NCI-H345 (cell line): Measurements from ENCODE around the gene KRT76.
"Not testable (repeated sequence)": the region's sequence is repeated elsewhere in the genome, so short reads cannot be mapped to it uniquely, and the experiment has no call there.

ENCODE experiments used
- DNase-seq: peaks from one replicate; lab custom pipeline; 2025; lab: John Stamatoyannopoulos, UW

The KRT76 gene

GRCh38 chr12:52759218-52759617, 17.9 kb downstream of the KRT76 start:
- DNase-seq, result no peak

- no peak for DNase-seq
Observed at GRCh38 chr12:52757449-52758176, 19.5 kb downstream of the KRT76 start.

- no peak for DNase-seq
Observed at GRCh38 chr12:52756281-52756960, 20.7 kb downstream of the KRT76 start.

- no peak for DNase-seq
Observed at GRCh38 chr12:52755533-52755932, 21.6 kb downstream of the KRT76 start.

GRCh38 chr12:52754135-52754534, 23.0 kb downstream of the KRT76 start:
- no peak for DNase-seq

- DNase-seq, result no peak
Observed at GRCh38 chr12:52753283-52753682, 23.9 kb downstream of the KRT76 start.

GRCh38 chr12:52752516-52752915, 24.6 kb downstream of the KRT76 start:
- no peak for DNase-seq

- no peak for DNase-seq
Observed at GRCh38 chr12:52751795-52752194, 25.4 kb downstream of the KRT76 start.

GRCh38 chr12:52750532-52750931, 26.6 kb downstream of the KRT76 start:
- not testable (repeated sequence) for DNase-seq

GRCh38 chr12:52749827-52750226, 27.3 kb downstream of the KRT76 start:
- DNase-seq, result no peak

- no peak for DNase-seq
Observed at GRCh38 chr12:52748578-52748977, 28.6 kb downstream of the KRT76 start.

GRCh38 chr12:52745554-52745953, 31.6 kb downstream of the KRT76 start:
- no peak for DNase-seq

- no peak for DNase-seq
Observed at GRCh38 chr12:52744493-52745156, 32.5 kb downstream of the KRT76 start.

- DNase-seq, result no peak
Observed at GRCh38 chr12:52742822-52743457, 34.2 kb downstream of the KRT76 start.

GRCh38 chr12:52742196-52742580, 35.0 kb downstream of the KRT76 start:
- DNase-seq, result no peak

GRCh38 chr12:52741375-52742195, 35.6 kb downstream of the KRT76 start:
- DNase-seq, result no peak

- DNase-seq, result peak; percentile 13
Observed at GRCh38 chr12:52740584-52740983, 36.6 kb downstream of the KRT76 start.

- no peak for DNase-seq
Observed at GRCh38 chr12:52739963-52740362, 37.2 kb downstream of the KRT76 start.

- no peak for DNase-seq
Observed at GRCh38 chr12:52735816-52736632, 41.1 kb downstream of the KRT76 start.

GRCh38 chr12:52735106-52735505, 42.0 kb downstream of the KRT76 start:
- no peak for DNase-seq

- DNase-seq, result no peak
Observed at GRCh38 chr12:52730793-52731192, 46.4 kb downstream of the KRT76 start.
